Measurements from ENCODE around the gene DNAJC4.
A peak's percentile ranks its signal among the peaks of the same experiment; 100 is the strongest.

Gene DNAJC4

GRCh38 chr11:64261556-64262080, 31.3 kb downstream of the DNAJC4 start:
- no peak for DNase-seq

GRCh38 chr11:64262271-64263002, 32.1 kb downstream of the DNAJC4 start:
- no peak for DNase-seq

- no peak for DNase-seq
Measured at GRCh38 chr11:64263021-64263946, 32.9 kb downstream of the DNAJC4 start.

- no peak for DNase-seq
Measured at GRCh38 chr11:64263947-64264317, 33.6 kb downstream of the DNAJC4 start.

- DNase-seq, result no peak
Measured at GRCh38 chr11:64264371-64264852, 34.1 kb downstream of the DNAJC4 start.

- no peak for DNase-seq
Measured at GRCh38 chr11:64265176-64266160, 35.1 kb downstream of the DNAJC4 start.

GRCh38 chr11:64266339-64266738, 36.0 kb downstream of the DNAJC4 start:
- no peak for DNase-seq

GRCh38 chr11:64267207-64267945, 37.0 kb downstream of the DNAJC4 start:
- DNase-seq, result no peak

GRCh38 chr11:64268025-64268892, 37.9 kb downstream of the DNAJC4 start:
- no peak for DNase-seq

- no peak for DNase-seq
Measured at GRCh38 chr11:64268893-64269539, 38.7 kb downstream of the DNAJC4 start.

GRCh38 chr11:64269540-64270220, 39.3 kb downstream of the DNAJC4 start:
- DNase-seq, result peak; percentile 93

GRCh38 chr11:64275031-64275800, 44.9 kb downstream of the DNAJC4 start:
- DNase-seq, result no peak

GRCh38 chr11:64275841-64276240, 45.5 kb downstream of the DNAJC4 start:
- no peak for DNase-seq

GRCh38 chr11:64276653-64277431, 46.5 kb downstream of the DNAJC4 start:
- DNase-seq, result no peak

- no peak for DNase-seq
Measured at GRCh38 chr11:64278576-64279190, 48.3 kb downstream of the DNAJC4 start.

- no peak for DNase-seq
Measured at GRCh38 chr11:64281957-64282770, 51.8 kb downstream of the DNAJC4 start.
